ENCODE results near the gene GOLGA7B.
"Not testable (repeated sequence)": the region's sequence is repeated elsewhere in the genome, so short reads cannot be mapped to it uniquely, and the experiment has no call there.

GOLGA7B gene

GRCh38 chr10:97827702-97828291 is 21.8 kb upstream of the GOLGA7B start:
- in situ Hi-C loops (cut with MboI; ENCODE audit: low pct_unique_long_range_greater_than_20kb, low sequenced_read_pairs, unreplicated experiment): no loop called here
- no peak for DNase-seq (ENCODE audit: low spot score)
- no peak for TF ChIP-seq CTCF (IDR thresholded peaks at IDR 0.05; ENCODE audit: extremely low read depth, insufficient read depth, missing control alignments)

- in situ Hi-C loops (cut with MboI; ENCODE audit: low pct_unique_long_range_greater_than_20kb, low sequenced_read_pairs, unreplicated experiment): no loop called here
- TF ChIP-seq CTCF (IDR thresholded peaks at IDR 0.05; ENCODE audit: extremely low read depth, insufficient read depth, missing control alignments): no peak
Observed at GRCh38 chr10:97828721-97829120, 20.9 kb upstream of the GOLGA7B start.

GRCh38 chr10:97830064-97830463 is 19.6 kb upstream of the GOLGA7B start:
- DNase-seq (ENCODE audit: low spot score): no peak
- in situ Hi-C loops (cut with MboI; ENCODE audit: low pct_unique_long_range_greater_than_20kb, low sequenced_read_pairs, unreplicated experiment): no loop called here
- no peak for TF ChIP-seq CTCF (IDR thresholded peaks at IDR 0.05; ENCODE audit: extremely low read depth, insufficient read depth, missing control alignments)

More at GRCh38 chr10:97828721-97829120, 20.9 kb upstream of the GOLGA7B start:
- no peak for DNase-seq (ENCODE audit: low spot score)

- in situ Hi-C loops (cut with MboI; ENCODE audit: low pct_unique_long_range_greater_than_20kb, low sequenced_read_pairs, unreplicated experiment): no loop called here
- DNase-seq (ENCODE audit: low spot score): no peak
- TF ChIP-seq CTCF (IDR thresholded peaks at IDR 0.05; ENCODE audit: extremely low read depth, insufficient read depth, missing control alignments): no peak
Observed at GRCh38 chr10:97831259-97831658, 18.4 kb upstream of the GOLGA7B start.

GRCh38 chr10:97836446-97836845 is 13.2 kb upstream of the GOLGA7B start:
- in situ Hi-C loops (cut with MboI; ENCODE audit: low pct_unique_long_range_greater_than_20kb, low sequenced_read_pairs, unreplicated experiment): no loop called here
- no peak for TF ChIP-seq CTCF (IDR thresholded peaks at IDR 0.05; ENCODE audit: extremely low read depth, insufficient read depth, missing control alignments)
- DNase-seq (ENCODE audit: low spot score): no peak

- no peak for DNase-seq (ENCODE audit: low spot score)
- no peak for TF ChIP-seq CTCF (IDR thresholded peaks at IDR 0.05; ENCODE audit: extremely low read depth, insufficient read depth, missing control alignments)
- in situ Hi-C loops (cut with MboI; ENCODE audit: low pct_unique_long_range_greater_than_20kb, low sequenced_read_pairs, unreplicated experiment): no loop called here
Observed at GRCh38 chr10:97838091-97838490, 11.6 kb upstream of the GOLGA7B start.

GRCh38 chr10:97841166-97841565 is 8.5 kb upstream of the GOLGA7B start:
- in situ Hi-C loops (cut with MboI; ENCODE audit: low pct_unique_long_range_greater_than_20kb, low sequenced_read_pairs, unreplicated experiment); DNase-seq (ENCODE audit: low spot score): not testable (repeated sequence)

- DNase-seq (ENCODE audit: low spot score); in situ Hi-C loops (cut with MboI; ENCODE audit: low pct_unique_long_range_greater_than_20kb, low sequenced_read_pairs, unreplicated experiment): not testable (repeated sequence)
Observed at GRCh38 chr10:97842114-97842513, 7.5 kb upstream of the GOLGA7B start.
